NCI-H1694 treated with DMSO at 0.1 percent for 48 hours (cell line): ENCODE measurements around the gene LY6G6C.

Experiments used
- DNase-seq: peaks from one replicate; lab custom pipeline; 2025; lab: John Stamatoyannopoulos, UW

LY6G6C gene

GRCh38 chr6:31741815-31742214 is 20.3 kb upstream of the LY6G6C start:
- no peak for DNase-seq

DNA sequence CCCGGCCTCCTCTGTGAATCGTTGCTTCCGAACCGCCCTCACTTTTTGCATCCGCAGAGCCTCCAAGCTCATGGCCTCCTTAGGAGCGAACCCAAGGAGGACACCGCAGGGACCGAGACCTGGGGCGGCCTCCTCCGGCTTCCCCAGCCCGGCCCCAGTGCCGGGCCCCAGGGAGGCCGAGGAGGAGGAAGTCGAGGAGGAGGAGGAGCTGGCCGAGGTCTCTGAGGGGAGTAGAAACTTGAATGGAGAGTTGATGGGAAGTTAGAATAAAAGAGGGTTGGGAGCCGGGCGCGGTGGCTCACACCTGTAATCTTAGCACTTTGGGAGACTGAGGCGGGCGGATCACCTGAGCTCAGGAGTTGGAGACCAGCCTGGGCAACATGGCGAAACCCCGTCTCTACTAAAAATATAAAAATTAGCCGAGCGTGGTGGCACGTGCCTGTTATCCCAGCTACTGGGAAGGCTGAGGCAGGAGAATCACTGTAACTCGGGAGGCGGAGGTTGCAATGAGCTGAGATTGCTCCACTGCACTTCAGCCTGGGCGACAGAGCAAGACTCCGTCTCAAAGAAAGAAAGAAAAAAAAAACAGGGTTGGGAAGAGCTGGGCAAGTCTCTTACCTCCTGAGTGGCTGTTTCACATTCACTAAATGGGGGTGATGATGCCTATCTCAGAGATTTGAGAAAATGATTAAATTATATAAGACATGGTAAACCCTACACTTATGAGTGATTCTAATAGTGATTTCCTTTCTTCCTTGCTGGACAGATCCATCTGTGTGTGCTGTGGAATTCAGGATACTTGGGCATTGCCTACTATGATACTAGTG is 19.1 kb upstream of the LY6G6C start:
- no peak for DNase-seq

GRCh38 chr6:31739639-31740396 is 18.3 kb upstream of the LY6G6C start, which contains the start of gene MSH5:
TSS of gene MSH5 (plus strand) at chr6:31740005. CDS start at chr6:31740467, 462 bp downstream.
- peak; percentile 98 for DNase-seq

- DNase-seq: no peak
Measured at GRCh38 chr6:31737991-31738979, 16.7 kb upstream of the LY6G6C start.

DNA sequence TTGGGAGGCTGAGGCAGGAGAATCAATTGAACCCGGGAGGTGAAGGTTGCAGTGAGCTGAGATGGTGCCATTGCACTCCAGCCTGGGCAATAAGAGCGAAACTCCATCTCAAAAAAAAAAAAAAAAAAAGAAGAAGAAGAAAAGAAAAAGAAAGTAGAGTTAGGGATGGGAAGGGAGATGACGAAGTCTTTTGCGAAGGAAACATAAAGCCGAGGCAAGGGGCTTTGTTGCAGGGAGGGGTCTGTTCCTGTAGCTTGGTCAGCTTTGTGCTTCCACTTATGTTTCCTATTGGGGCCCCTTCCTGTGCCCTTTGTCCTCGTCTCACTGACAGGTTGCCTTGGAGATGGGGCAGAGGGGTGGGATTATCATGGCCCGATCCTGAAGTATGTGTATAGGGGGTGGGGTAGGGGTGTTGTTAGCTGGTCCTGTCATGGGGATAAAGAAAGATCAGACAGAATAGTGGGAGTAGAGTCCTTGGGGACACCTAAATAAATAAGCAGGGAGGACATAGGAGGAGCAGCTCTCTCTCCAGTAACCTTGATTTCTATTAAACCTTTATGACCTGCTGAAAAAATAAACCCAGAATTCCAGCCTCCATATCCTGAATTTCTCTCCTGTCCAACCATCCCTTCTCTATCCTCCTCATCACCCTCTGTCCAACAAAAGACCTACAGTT is 15.9 kb upstream of the LY6G6C start:
- DNase-seq: no peak

GRCh38 chr6:31736768-31737314 is 15.3 kb upstream of the LY6G6C start:
- no peak for DNase-seq

DNA sequence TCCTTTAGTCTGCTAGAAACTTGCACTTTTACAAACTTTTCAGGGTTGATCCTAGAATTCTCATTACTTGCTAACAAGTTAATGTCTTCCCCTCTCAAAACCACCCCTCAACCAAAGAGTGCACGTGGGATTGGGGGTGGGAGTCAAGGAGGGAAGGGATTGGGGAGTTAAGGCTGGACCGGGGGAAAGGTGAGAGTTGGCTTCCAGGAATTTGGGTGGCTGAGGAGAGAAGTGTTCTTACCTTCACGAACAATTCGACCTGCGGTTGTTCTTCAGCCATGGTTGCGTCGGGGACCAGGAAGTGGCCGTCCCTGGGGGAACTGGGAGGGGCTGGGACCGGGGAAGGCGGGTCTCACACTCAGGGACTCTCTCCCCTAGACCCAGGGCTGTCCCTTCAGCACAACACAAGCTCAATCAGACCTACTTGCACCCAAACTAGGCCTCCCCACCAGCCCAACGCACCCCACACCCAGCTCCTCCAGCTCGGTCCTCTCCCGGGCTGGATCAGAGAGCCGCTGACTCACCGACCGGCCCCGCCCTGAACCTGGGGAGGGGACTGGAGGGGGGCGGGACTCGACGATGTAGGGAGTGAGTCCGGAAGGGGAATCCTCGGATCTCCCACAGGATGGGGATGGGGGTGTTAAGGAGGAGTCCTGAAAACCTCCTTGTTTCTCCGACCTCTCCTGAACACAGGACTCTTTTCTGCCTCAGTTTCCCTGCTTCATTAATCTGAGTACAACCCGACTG is 14.6 kb upstream of the LY6G6C start, which contains the start of gene CLIC1:
Gene CLIC1, minus strand, starts transcription at position 510 of the 747 bp plus-strand sequence. Its CDS starts 230 bp downstream, at position 280.
- DNase-seq: peak; percentile 61

DNA sequence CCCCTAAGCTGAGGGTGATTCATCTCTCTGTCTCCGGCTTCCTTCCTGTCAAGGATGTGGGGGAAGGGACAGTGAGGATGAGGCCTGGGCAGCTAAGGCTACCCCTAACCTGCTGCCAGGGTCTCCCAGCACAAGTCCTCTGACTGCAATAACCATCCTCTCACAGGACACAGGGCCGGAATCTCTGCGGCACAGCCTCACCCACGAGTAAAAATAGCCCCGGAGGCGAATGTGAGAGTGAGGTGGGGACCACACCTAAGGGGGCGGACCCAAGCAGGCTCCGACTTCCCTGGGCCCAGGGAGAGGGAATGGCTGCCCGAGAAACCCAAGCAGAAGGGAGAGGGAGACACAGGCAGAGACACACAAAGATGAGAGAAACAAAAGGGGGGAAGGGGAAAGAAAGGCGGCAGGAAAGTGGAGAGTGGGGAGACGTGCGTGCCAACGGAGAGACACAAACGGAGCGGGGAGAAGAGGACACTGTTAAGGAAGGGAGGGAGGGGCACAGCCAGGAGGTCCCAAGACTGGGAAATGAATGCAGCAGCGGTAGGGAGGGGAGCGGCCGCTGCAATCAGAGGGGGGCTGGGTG is 13.4 kb upstream of the LY6G6C start:
- no peak for DNase-seq

DNA sequence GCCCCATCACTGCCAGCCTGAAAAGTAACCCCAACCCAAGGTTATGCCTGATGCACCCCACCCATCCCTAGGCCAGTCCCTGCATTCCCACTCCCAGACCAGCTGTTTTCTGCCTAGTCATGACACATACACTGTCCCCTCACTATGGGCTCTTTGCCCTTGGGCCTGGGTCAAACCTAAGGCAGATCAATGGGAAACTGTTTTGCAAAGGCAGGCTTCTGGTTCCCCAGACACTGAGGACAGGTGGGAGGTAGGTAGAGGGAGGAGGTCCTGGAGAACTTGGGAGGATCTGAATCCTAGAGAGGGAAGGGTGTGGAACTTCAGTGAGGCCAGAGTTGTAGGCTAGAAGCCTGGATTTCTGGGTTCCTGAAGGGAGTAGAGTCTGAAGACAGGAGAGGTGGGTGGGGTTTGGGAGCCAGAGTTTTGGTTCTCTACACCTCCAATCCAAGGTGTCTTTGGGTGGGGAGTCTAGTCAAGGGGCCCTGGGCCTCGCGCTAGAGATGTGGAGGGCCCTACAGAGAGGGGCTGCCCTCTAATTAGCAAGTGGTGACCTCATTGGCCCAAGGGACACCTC is 12.8 kb upstream of the LY6G6C start:
- no peak for DNase-seq

DNA sequence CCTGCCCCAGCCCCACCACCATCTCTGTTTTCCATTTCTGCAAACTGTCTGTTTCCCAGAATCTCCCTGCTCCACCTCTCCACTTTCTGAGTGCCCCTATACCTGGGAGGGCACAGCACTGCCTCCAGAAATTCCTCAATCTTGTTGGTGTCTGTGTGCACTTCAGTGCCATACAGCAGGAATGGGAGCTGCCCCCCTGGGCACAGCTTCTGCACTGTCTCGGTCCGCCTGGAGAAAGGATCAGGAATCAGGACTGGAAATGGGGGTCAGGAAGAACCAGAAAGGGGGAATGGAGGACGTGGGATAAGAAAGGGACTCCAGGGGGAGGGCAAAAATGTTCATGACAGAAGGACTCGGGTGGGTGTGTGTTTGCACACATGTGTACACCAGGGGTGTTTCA is 12.2 kb upstream of the LY6G6C start:
- no peak for DNase-seq

DNA sequence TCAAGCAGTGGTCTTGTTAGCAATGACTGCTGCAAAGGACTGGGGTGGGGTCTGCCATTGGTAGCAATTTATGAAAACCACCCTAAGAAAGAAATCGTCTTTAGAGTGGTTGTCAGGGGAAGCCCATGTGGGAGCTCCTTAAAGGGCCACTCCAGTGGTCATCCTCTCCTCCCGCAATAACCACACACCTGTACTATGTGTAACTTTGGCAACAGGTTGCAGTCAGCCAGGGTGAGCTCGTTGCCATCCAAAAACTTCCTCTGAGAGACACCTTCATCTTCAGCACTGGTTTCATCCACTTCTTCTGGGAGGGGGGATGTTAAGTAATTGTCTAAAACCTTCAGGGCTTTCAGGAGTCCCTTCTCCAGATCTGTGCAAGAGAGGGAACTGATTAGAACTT is 10.5 kb upstream of the LY6G6C start:
- no peak for DNase-seq

GRCh38 chr6:31730631-31731086 is 9.1 kb upstream of the LY6G6C start:
- DNase-seq: no peak

GRCh38 chr6:31729979-31730630 is 8.6 kb upstream of the LY6G6C start:
- no peak for DNase-seq

DNA sequence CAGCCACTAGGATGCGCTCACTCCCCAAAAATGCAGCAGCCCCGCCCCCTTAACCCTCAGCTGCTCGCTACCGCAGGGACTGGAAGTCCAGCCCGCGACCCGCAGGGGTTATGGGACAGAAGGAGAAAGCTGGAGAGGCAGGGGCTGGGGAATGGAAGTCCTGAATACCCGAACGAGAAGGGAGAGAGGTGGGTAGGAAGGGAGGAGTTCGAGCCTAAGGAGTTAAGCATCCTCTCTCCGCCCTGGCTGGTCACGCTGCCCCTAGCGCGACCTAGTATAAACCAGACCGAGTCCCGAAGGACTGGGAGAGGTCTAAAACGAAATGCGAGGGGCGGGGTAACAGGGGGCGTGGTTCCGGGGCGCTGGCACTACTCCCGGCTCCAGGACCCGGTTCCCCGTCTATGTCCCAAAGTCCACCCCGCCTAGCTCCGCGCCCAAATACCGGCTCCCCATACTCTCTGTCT is 8.0 kb upstream of the LY6G6C start:
- peak; percentile 35 for DNase-seq

DNA sequence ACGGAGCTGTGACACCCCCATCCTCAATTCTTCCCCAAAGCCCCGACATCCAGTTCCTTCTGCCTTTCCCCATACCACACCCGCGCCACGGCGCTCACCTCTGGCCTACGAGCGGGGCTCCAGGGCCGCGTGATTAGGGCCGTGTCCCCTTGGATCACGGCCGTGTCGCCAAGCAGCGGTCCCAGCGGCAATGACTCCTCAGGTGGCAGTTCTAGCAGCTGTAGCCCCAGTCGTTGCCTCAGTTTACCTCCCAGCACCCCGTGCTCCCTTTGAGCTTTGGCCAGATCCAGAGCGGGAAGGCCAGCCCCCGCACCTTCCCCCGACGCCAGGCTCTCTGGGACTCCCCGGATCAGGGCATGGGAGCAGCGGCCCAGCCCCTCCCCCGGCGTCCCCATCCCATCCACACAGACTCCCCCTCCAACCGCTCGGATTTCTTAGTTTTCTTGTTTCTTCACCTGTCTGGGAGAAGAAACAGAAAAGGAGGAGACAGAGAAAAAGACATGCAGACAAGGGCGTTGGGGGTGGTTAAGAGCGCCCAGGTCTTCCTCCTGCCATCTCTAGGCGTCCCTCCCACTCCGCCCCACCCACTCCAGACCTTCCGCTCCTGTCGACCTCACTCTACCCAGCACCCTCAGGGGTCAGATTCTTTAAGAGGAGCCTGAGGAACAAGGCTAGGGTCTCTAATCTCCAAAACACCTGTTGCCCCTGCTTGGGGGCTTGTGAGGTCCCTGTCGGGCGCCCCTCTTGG is 7.4 kb upstream of the LY6G6C start, which contains the start of gene DDAH2:
Gene DDAH2, minus strand, starts transcription at position 533 of the 748 bp plus-strand sequence. Its CDS starts 138 bp downstream, at position 395.
- DNase-seq: no peak

DNA sequence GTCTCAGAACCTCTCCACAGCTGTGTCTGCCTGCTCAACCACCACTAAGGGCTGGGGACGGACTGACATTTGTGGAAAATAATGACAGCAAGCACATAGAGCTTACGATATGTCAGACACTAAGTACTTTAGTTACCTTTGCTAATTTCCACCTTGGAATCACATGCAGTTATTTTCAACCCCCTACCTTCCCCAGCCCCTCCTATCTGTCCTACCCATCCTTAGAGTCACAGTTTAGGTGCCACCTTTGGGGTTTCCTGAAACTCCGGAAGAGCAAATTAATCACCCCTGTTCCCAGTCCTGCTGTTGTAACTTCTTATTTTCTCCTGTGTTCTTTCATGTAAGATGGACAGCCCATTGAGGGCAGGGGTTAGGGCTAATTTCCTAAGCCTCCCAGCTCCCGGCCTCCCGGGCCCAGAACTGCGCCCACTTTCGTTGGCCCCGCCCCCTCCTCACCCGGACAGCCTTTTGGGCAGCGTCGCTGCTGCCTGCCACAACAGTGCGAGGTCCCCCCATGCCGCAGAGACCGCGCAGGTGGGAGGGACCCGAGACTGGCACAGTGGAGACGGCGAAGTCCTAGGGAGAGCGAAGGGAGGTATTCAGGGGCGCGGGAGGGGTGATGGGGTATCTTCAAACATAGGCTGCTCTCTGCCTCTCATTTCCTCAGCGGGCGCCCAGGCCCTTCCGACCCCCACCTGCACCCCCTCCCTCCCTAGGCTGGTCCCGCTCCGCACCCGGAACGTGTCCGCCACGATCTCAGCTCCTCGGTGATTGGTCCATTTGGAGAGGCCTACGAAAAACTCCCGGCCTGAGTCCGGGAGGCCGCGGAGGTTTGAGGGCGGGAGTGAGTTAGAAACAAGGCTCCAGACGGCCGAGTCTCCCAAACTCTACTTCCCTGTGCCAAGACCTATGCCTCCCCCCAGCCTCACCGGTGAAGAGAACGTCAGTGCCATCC is 6.4 kb upstream of the LY6G6C start:
- DNase-seq: no peak
